MM.1S (cell line): ENCODE measurements around the gene PRPF6.

Experiments used
- DNase-seq: peaks from one replicate; pipeline ENCODE4 v3.0.0-alpha.2; 2015
- H2AFZ ChIP-seq: fragments of 300-600 bp; sonication (generic); 2 replicates; pipeline ENCODE4 v1.6.0; 2016; ENCODE audit warnings: antibody characterized with exemption, low read length
- H3F3A ChIP-seq: fragments of 300-600 bp; sonication (generic); 2 replicates; pipeline ENCODE4 v1.6.1; 2016; ENCODE audit warnings: mild to moderate bottlenecking, antibody characterized with exemption, low read length, moderate library complexity, mixed read lengths; ENCODE audit not compliant: insufficient read depth
- H3K27ac ChIP-seq: fragments of 300-600 bp; sonication (generic); 2 replicates; pipeline ENCODE4 v1.5.1; 2016; ENCODE audit warnings: mild to moderate bottlenecking, low read length
- H3K27me3 ChIP-seq: fragments of 300-600 bp; sonication (generic); replicated peaks from 2 replicates; pipeline ENCODE4 v1.6.0; 2016; ENCODE audit warnings: low read length; ENCODE audit not compliant: insufficient read depth
- H3K36me3 ChIP-seq: fragments of 300-600 bp; sonication (generic); replicated peaks from 2 replicates; pipeline ENCODE4 v1.6.1; 2016; ENCODE audit warnings: mild to moderate bottlenecking, low read length, mixed read lengths; ENCODE audit not compliant: insufficient read depth
- H3K4me1 ChIP-seq: fragments of 300-600 bp; sonication (generic); 2 replicates; pipeline ENCODE4 v1.6.1; 2016; ENCODE audit warnings: low read length, mixed read lengths
- H3K4me2 ChIP-seq: fragments of 300-600 bp; sonication (generic); 2 replicates; pipeline ENCODE4 v1.6.0; 2016; ENCODE audit warnings: low read depth, low read length
- H3K4me3 ChIP-seq: fragments of 300-600 bp; sonication (generic); 2 replicates; pipeline ENCODE4 v1.5.1; 2016; ENCODE audit warnings: low read length, mixed read lengths
- H3K79me2 ChIP-seq: fragments of 300-600 bp; sonication (generic); 2 replicates; pipeline ENCODE4 v1.6.1; 2016; ENCODE audit warnings: mixed run types, low read length, mixed read lengths
- H3K9ac ChIP-seq: fragments of 300-600 bp; sonication (generic); 2 replicates; pipeline ENCODE4 v1.6.1; 2016; ENCODE audit warnings: low read length, mixed read lengths
- H3K9me2 ChIP-seq: fragments of 300-600 bp; sonication (generic); replicated peaks from 2 replicates; pipeline ENCODE4 v1.6.1; 2016; ENCODE audit warnings: mild to moderate bottlenecking, low read length, mixed read lengths; ENCODE audit not compliant: insufficient read depth
- H3K9me3 ChIP-seq: fragments of 300-600 bp; sonication (generic); replicated peaks from 2 replicates; pipeline ENCODE4 v1.6.1; 2016; ENCODE audit warnings: mild to moderate bottlenecking, low read length, mixed read lengths; ENCODE audit not compliant: insufficient read depth
- H4K20me1 ChIP-seq: fragments of 300-600 bp; sonication (generic); 2 replicates; pipeline ENCODE4 v1.6.1; 2016; ENCODE audit warnings: mild to moderate bottlenecking, low read length, moderate library complexity, mixed read lengths; ENCODE audit not compliant: insufficient read depth
- EZH2 ChIP-seq: fragments of 300-600 bp; sonication (generic); optimal IDR thresholded peaks from 2 replicates; pipeline ENCODE3; 2017; ENCODE audit warnings: low read depth, mild to moderate bottlenecking, antibody characterized with exemption, low read length, mixed read lengths
- EZH2phosphoT487 ChIP-seq: fragments of 300-600 bp; sonication (generic); IDR thresholded peaks from 2 replicates; pipeline ENCODE4 v1.6.1; 2018; ENCODE audit warnings: antibody characterized with exemption, low read length
- TF ChIP-seq, protein P1 (sequence below): fragments of 300-600 bp; sonication (generic); IDR thresholded peaks from 2 replicates; pipeline ENCODE4 v1.5.1; 2016; ENCODE audit warnings: antibody characterized with exemption, low read length, mixed read lengths

The PRPF6 gene

GRCh38 chr20:63977739-63978276 is 3.1 kb upstream of the PRPF6 start:
- no peak overlapping the region for H2AFZ ChIP-seq
- H3F3A ChIP-seq, result peaks cover 17% of the 10 kb centered on the region
- peak overlapping the region; percentile 83; the same call in 1 of the 2 replicates for H3K4me2 ChIP-seq
- no peaks in the 10 kb centered on the region for H4K20me1 ChIP-seq
- no peak for DNase-seq
- peaks cover 22% of the 10 kb centered on the region for H3K79me2 ChIP-seq
- no peak for TF ChIP-seq EZH2phosphoT487
- TF ChIP-seq, protein P1, sequence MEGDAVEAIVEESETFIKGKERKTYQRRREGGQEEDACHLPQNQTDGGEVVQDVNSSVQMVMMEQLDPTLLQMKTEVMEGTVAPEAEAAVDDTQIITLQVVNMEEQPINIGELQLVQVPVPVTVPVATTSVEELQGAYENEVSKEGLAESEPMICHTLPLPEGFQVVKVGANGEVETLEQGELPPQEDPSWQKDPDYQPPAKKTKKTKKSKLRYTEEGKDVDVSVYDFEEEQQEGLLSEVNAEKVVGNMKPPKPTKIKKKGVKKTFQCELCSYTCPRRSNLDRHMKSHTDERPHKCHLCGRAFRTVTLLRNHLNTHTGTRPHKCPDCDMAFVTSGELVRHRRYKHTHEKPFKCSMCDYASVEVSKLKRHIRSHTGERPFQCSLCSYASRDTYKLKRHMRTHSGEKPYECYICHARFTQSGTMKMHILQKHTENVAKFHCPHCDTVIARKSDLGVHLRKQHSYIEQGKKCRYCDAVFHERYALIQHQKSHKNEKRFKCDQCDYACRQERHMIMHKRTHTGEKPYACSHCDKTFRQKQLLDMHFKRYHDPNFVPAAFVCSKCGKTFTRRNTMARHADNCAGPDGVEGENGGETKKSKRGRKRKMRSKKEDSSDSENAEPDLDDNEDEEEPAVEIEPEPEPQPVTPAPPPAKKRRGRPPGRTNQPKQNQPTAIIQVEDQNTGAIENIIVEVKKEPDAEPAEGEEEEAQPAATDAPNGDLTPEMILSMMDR, result no peak
- TF ChIP-seq EZH2, result no peak
- H3K4me3 ChIP-seq, result peak overlapping the region; percentile 72; the same call in 1 of the 2 replicates
- H3K27me3 ChIP-seq, result no peaks in the 10 kb centered on the region
- peaks cover 13% of the 10 kb centered on the region for H3K4me1 ChIP-seq
- H3K27ac ChIP-seq, result no peak overlapping the region
- H3K9ac ChIP-seq, result no peak overlapping the region
- H3K9me3 ChIP-seq, result no peaks in the 10 kb centered on the region
- no peaks in the 10 kb centered on the region for H3K36me3 ChIP-seq
- no peaks in the 10 kb centered on the region for H3K9me2 ChIP-seq

- Histone ChIP-seq H3K4me2 (peak overlapping the region; percentile 83), H3K79me2 (peaks cover 28% of the 10 kb centered on the region), H3K27me3 (no peaks in the 10 kb centered on the region), H3K4me1 (peaks cover 12% of the 10 kb centered on the region), H3K4me3 (peak overlapping the region; percentile 72), H3K9me2 (no peaks in the 10 kb centered on the region), H3F3A (peaks cover 17% of the 10 kb centered on the region), H3K9ac (peak overlapping the region; percentile 48; the same call in 1 of the 2 replicates), H3K9me3 (no peaks in the 10 kb centered on the region), H3K36me3 (no peaks in the 10 kb centered on the region), H4K20me1 (no peaks in the 10 kb centered on the region), H2AFZ (peak overlapping the region; percentile 86), H3K27ac (no peak overlapping the region; the same call in 1 of the 2 replicates)
- DNase-seq, result peak; percentile 83
- TF ChIP-seq EZH2phosphoT487 (no peak), EZH2 (no peak)
- TF ChIP-seq, protein P1, result no peak
Measured at GRCh38 chr20:63978319-63979228, 2.4 kb upstream of the PRPF6 start.

GRCh38 chr20:63979229-63979556 is 1.7 kb upstream of the PRPF6 start:
- H3K4me1 ChIP-seq, result peaks cover 10% of the 10 kb centered on the region
- H3K9ac ChIP-seq, result peak overlapping the region; percentile 48; the same call in 1 of the 2 replicates
- no peaks in the 10 kb centered on the region for H3K9me2 ChIP-seq
- no peak overlapping the region; the same call in 1 of the 2 replicates for H3K27ac ChIP-seq
- H3K9me3 ChIP-seq, result no peaks in the 10 kb centered on the region
- peak overlapping the region; percentile 72 for H3K4me3 ChIP-seq
- no peaks in the 10 kb centered on the region for H3K27me3 ChIP-seq
- peaks cover 28% of the 10 kb centered on the region for H3K79me2 ChIP-seq
- H3F3A ChIP-seq, result peaks cover 17% of the 10 kb centered on the region
- peak overlapping the region; percentile 86 for H2AFZ ChIP-seq
- TF ChIP-seq, protein P1, result no peak
- TF ChIP-seq EZH2phosphoT487 (no peak), EZH2 (no peak)
- DNase-seq, result no peak
- no peaks in the 10 kb centered on the region for H3K36me3 ChIP-seq
- H3K4me2 ChIP-seq, result peak overlapping the region; percentile 83
- H4K20me1 ChIP-seq, result no peaks in the 10 kb centered on the region
